Measurements from ENCODE around the gene SRSF10.
"Not testable (repeated sequence)": the region's sequence is repeated elsewhere in the genome, so short reads cannot be mapped to it uniquely, and the experiment has no call there.

SRSF10 gene

GRCh38 chr1:24010650-24011049, 30.5 kb upstream of the SRSF10 start:
- Histone ChIP-seq H4K20me1 (ENCODE audit: control insufficient read depth, insufficient read depth, low read depth, low read length) (no peaks in the 10 kb centered on the region), H3K79me2 (ENCODE audit: control insufficient read depth, low read length) (no peaks in the 10 kb centered on the region), H3K4me3 (ENCODE audit: low read length) (no peak overlapping the region), H3K27me3 (ENCODE audit: control insufficient read depth, low read length) (peaks cover 32% of the 10 kb centered on the region), H3K4me2 (ENCODE audit: low read length) (no peak overlapping the region), H3F3A (ENCODE audit: control insufficient read depth, insufficient read depth) (no peaks in the 10 kb centered on the region), H3K4me1 (ENCODE audit: control insufficient read depth, low read length) (no peaks in the 10 kb centered on the region; the same call in 1 of the 2 replicates), H3K36me3 (ENCODE audit: control insufficient read depth, low read length) (no peaks in the 10 kb centered on the region), H3K9me3 (ENCODE audit: control insufficient read depth, insufficient read depth, low read length) (peaks cover 3% of the 10 kb centered on the region), H3K9me2 (replicated peaks; ENCODE audit: control insufficient read depth, low read length) (no peaks in the 10 kb centered on the region), H3K27ac (ENCODE audit: low read depth, low read length) (no peak overlapping the region)
- TF ChIP-seq EZH2phosphoT487 (IDR thresholded peaks at IDR 0.05; ENCODE audit: borderline replicate concordance, low read length) (no peak), CTCF (IDR thresholded peaks at IDR 0.05; ENCODE audit: low read depth, low read length, poor library complexity, severe bottlenecking) (no peak)

GRCh38 chr1:24009406-24009805, 29.3 kb upstream of the SRSF10 start:
- Histone ChIP-seq H3K36me3 (ENCODE audit: control insufficient read depth, low read length) (no peaks in the 10 kb centered on the region), H3K27ac (ENCODE audit: low read depth, low read length) (no peak overlapping the region), H3K4me3 (ENCODE audit: low read length) (no peak overlapping the region), H3K79me2 (ENCODE audit: control insufficient read depth, low read length) (no peaks in the 10 kb centered on the region), H3K4me2 (ENCODE audit: low read length) (no peak overlapping the region), H4K20me1 (ENCODE audit: control insufficient read depth, insufficient read depth, low read depth, low read length) (no peaks in the 10 kb centered on the region), H3F3A (ENCODE audit: control insufficient read depth, insufficient read depth) (no peaks in the 10 kb centered on the region), H3K9me2 (replicated peaks; ENCODE audit: control insufficient read depth, low read length) (no peaks in the 10 kb centered on the region), H3K27me3 (ENCODE audit: control insufficient read depth, low read length) (peaks cover 26% of the 10 kb centered on the region), H3K9me3 (ENCODE audit: control insufficient read depth, insufficient read depth, low read length) (peaks cover 3% of the 10 kb centered on the region), H3K4me1 (ENCODE audit: control insufficient read depth, low read length) (peaks cover 3% of the 10 kb centered on the region; the same call in 1 of the 2 replicates)
- TF ChIP-seq EZH2phosphoT487 (IDR thresholded peaks at IDR 0.05; ENCODE audit: borderline replicate concordance, low read length) (no peak), CTCF (IDR thresholded peaks at IDR 0.05; ENCODE audit: low read depth, low read length, poor library complexity, severe bottlenecking) (no peak)

GRCh38 chr1:24008574-24009184, 28.6 kb upstream of the SRSF10 start:
- not testable (repeated sequence) for H3K27ac ChIP-seq (ENCODE audit: low read depth, low read length); H3K79me2 ChIP-seq (ENCODE audit: control insufficient read depth, low read length); H3K4me1 ChIP-seq (ENCODE audit: control insufficient read depth, low read length); H3K4me2 ChIP-seq (ENCODE audit: low read length); H3K36me3 ChIP-seq (ENCODE audit: control insufficient read depth, low read length); H3K9me3 ChIP-seq (ENCODE audit: control insufficient read depth, insufficient read depth, low read length); H3K4me3 ChIP-seq (ENCODE audit: low read length); H3F3A ChIP-seq (ENCODE audit: control insufficient read depth, insufficient read depth); H3K9me2 ChIP-seq (replicated peaks; ENCODE audit: control insufficient read depth, low read length); H4K20me1 ChIP-seq (ENCODE audit: control insufficient read depth, insufficient read depth, low read depth, low read length)
- H3K27me3 ChIP-seq (ENCODE audit: control insufficient read depth, low read length), result peaks cover 26% of the 10 kb centered on the region

DNA sequence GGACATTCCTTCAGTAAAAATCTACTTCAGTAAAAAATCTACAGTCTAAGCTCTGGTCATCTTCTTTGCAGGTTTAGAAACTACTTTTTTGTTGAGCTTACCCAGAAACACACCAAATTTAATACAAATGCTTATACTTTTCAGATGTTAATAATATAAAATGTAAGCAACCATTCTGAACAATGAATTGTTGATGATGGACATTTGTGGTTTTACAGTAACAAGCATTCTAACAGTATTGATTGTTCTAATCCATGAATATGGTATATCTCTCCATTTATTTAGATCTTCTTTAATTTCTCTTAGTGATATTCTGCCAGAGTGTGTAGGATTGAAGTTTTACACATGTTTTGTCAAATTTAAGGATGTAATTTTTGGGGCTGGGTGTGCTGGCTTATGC, 27.0 kb upstream of the SRSF10 start:
- H3K79me2 ChIP-seq (ENCODE audit: control insufficient read depth, low read length), result no peaks in the 10 kb centered on the region
- no peaks in the 10 kb centered on the region for H3K9me2 ChIP-seq (replicated peaks; ENCODE audit: control insufficient read depth, low read length)
- H3F3A ChIP-seq (ENCODE audit: control insufficient read depth, insufficient read depth), result no peaks in the 10 kb centered on the region
- peaks cover 14% of the 10 kb centered on the region for H3K4me1 ChIP-seq (ENCODE audit: control insufficient read depth, low read length)
- no peaks in the 10 kb centered on the region for H3K36me3 ChIP-seq (ENCODE audit: control insufficient read depth, low read length)
- peaks cover 33% of the 10 kb centered on the region for H3K27me3 ChIP-seq (ENCODE audit: control insufficient read depth, low read length)
- H3K4me3 ChIP-seq (ENCODE audit: low read length), result no peak overlapping the region
- H3K4me2 ChIP-seq (ENCODE audit: low read length), result no peak overlapping the region
- no peaks in the 10 kb centered on the region for H4K20me1 ChIP-seq (ENCODE audit: control insufficient read depth, insufficient read depth, low read depth, low read length)
- TF ChIP-seq CTCF (IDR thresholded peaks at IDR 0.05; ENCODE audit: low read depth, low read length, poor library complexity, severe bottlenecking) (no peak), EZH2phosphoT487 (IDR thresholded peaks at IDR 0.05; ENCODE audit: borderline replicate concordance, low read length) (no peak)
- H3K27ac ChIP-seq (ENCODE audit: low read depth, low read length), result no peak overlapping the region
- H3K9me3 ChIP-seq (ENCODE audit: control insufficient read depth, insufficient read depth, low read length), result peaks cover 3% of the 10 kb centered on the region
